HG02571 (cell line): ENCODE measurements around the gene MUC6.

Experiments
- ATAC-seq: cut with Tn5 transposase; IDR thresholded peaks from one replicate; pipeline ENCODE4 v1.9.1; 2021; ENCODE audit warnings: mild to moderate bottlenecking, moderate library complexity; ENCODE audit not compliant: unreplicated experiment

The MUC6 gene

DNA sequence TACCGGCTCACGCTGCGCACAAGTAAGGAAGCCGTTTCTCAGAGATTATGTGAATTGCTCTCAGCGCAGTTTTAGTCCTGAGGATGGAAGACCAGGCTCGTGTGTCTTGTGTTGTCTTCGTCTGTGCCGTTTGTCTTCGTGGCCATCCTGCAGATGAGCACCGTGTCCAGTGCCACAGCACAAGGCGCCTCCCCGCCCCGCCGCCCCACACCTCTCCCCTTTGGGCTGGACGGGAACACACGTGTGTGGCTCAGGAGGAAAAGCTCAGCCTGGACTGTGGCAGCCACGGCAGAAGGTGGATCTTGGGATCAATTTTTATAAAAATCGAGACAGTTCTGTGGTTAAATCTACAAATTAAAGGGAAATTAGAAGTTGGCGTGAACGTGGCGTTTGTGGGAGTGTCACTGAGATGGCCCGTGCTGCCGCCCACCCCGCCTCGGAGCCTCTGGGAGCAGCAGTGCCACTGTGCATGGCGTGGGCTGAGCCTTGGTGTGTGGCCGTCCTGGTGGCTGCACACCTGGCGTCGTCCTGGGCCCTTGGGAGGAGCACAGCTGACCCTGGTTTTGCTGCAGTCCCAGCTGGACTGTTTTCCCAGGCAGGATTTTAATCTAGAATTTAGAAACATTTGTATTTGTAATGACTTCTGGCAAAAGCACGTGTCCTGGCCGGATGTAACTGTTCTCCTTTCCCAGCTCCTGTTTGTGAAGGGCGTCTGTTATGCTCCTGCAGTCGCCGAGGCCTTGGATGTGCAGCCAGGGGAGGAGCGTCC lies 25.8 kb downstream of the MUC6 start:
- no peak for ATAC-seq

GRCh38 chr11:1009991-1010390 lies 26.5 kb downstream of the MUC6 start:
- no peak for ATAC-seq

- no peak for ATAC-seq
These were observed 27.1 kb downstream of the MUC6 start for GRCh38 chr11:1009371-1009770.

- ATAC-seq: no peak
These were observed 27.7 kb downstream of the MUC6 start for GRCh38 chr11:1008803-1009145.

DNA sequence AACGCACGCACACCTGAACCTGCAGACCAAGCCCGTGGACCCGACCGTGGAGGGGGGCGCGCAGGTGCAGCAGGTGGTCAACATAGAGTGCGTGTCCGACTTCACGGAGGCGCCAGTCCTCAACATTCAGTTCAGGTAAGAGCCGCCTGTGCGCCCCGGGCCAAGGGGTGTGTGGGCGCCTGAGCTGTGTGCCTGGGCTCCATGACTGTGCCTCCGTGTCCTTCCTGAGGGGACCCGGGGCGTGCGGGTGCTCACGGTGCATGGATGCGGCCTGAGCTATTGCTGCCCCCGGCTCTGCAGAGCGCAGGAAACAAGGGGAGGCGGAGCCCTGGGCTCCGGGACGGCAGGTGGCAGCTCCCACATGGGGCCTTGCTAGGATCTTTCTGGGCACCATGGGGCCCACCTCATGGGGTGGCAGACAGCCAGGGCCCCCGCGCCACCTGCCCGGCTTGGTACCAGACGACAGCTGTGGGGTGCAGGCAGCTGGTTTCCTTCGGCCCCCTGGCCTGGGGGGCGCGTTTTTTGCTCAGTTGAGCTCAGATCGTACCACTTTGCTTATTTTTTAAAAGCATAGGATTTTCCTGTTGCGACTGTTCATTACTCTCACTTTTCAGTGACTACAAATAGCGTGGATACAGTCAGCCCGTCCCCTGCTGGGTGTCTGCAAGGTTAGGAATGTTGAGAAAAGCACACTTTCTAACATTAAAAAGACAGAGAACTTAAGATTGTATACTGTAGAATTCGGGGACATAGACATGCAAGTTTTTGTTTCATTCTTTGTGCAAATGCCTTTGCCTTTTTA lies 28.3 kb downstream of the MUC6 start:
- ATAC-seq: no peak

DNA sequence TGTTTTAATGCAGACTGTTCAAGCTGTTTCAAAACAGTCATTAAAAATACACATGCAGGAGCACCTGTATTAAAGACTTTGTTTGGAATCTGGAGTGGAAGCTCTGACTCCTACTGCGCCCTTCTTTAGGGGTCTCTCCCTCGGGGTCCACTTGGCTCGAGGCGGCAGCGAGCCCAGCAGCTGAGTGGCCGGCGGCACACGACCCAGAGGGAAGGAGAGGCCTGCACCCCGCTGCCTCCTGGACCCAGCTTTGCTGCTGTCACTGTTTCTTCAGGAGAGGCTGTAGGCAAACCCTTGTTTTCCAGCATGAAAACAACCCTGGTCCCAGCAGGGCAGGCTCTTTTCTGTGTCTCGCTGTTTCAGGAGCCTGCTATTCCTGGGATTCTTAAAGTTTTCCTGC lies 29.2 kb downstream of the MUC6 start:
- no peak for ATAC-seq

- ATAC-seq: no peak
These were observed 29.8 kb downstream of the MUC6 start for GRCh38 chr11:1006762-1007161.

- ATAC-seq: no peak
These were observed 30.6 kb downstream of the MUC6 start for GRCh38 chr11:1005928-1006327.

GRCh38 chr11:1003159-1003558 lies 33.4 kb downstream of the MUC6 start:
- no peak for ATAC-seq

GRCh38 chr11:1002406-1002984 lies 34.0 kb downstream of the MUC6 start:
- ATAC-seq: no peak

- no peak for ATAC-seq
These were observed 34.7 kb downstream of the MUC6 start for GRCh38 chr11:1001617-1002405.

- no peak for ATAC-seq
These were observed 35.9 kb downstream of the MUC6 start for GRCh38 chr11:1000357-1001278.

DNA sequence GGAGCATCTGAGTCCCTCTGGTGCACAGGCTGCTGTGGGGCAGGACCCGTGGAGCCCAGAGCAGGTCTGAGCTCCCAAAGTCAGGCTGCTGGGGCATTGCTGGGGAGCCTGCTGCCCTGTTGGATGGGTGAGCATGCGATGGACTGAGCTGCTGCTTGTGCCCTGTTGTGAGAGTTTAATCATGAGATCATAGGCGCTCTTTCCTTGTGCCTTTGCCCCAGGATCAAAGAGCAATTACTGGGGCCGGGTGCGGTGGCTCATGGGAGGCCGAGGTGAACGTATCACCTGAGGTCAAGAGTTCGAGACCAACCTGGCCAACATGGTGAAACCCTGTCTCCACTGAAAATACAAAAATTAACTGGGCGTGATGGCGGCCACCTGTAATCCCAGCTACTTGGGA lies 37.5 kb downstream of the MUC6 start:
- ATAC-seq: no peak

- ATAC-seq: no peak
These were observed 38.6 kb downstream of the MUC6 start for GRCh38 chr11:997907-998306.

DNA sequence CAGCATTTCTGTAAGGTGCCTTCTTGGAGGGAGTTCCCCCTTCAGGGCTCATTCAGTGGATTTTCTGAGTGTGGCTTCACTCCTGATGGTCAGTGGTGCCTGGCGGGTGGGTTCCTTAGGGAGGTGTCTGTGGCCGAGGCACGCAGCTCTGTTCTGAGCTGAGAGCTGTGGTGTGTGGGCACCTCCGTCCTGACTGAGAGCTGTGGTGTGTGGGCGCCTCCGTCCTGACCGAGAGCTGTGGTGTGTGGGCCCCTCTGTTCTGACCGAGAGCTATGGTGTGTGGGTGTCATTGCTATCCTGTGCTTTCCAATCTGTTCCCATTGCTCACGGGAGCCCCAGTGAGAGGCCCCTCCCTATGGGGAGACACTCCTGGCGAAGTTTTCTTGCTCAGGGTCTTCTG lies 39.8 kb downstream of the MUC6 start:
- ATAC-seq: no peak

- no peak for ATAC-seq
These were observed 40.6 kb downstream of the MUC6 start for GRCh38 chr11:995752-996420.

GRCh38 chr11:995044-995751 lies 41.3 kb downstream of the MUC6 start:
- ATAC-seq: no peak

GRCh38 chr11:993632-994167 lies 42.8 kb downstream of the MUC6 start:
- no peak for ATAC-seq

- no peak for ATAC-seq
These were observed 43.9 kb downstream of the MUC6 start for GRCh38 chr11:992577-992976.
